SU-DHL-6 (cell line): ENCODE data around the gene BICDL2.

ENCODE experiments used
- EZH2phosphoT487 ChIP-seq: fragments of 200-600 bp; sonication (generic), shearing (Covaris generic); conservative IDR thresholded peaks from 2 replicates; pipeline ENCODE4 v1.6.1; 2018; ENCODE audit warnings: mild to moderate bottlenecking, antibody characterized with exemption, low read length, moderate library complexity, mixed read lengths
- TF ChIP-seq, protein P1 (sequence below): fragments of 200-600 bp; sonication (generic); IDR thresholded peaks from one replicate; pipeline ENCODE4 v1.5.1; 2017; ENCODE audit warnings: antibody characterized with exemption, mild to moderate bottlenecking, low read length, moderate library complexity; ENCODE audit not compliant: insufficient read depth, poor library complexity, severe bottlenecking

DNA sequence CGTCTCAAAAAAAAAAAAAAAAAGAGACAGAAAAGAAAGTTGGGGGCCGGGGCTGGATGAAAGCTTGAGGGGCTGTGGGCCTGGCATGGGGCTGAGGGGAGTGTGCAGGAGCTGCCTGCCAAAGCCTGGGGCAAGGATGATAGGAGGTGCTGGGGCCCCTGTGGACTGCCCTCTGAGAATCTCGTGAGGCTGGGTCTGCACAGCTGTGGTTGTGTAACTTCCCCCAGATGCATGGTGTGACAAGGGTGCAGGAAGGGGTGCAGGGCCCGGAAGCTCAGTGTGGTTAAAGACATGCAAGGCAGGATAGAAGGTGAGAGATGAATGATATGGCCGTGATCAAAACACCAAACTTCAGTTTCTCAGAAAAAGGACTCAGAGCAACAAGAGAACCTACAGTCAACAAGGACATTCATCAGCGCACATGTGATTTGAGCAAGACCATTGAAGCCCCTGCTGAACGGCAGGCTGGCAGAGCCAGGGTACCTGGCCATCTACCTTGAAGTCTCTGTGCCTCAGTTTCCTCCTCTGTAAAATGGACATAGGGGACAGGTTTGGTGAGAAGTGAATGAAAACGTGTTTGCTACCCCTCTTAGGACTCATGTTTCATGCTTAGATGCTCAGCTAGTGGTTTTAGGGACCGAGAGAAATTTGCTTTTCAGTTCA, 38.2 kb upstream of the BICDL2 start:
- TF ChIP-seq, protein P1, sequence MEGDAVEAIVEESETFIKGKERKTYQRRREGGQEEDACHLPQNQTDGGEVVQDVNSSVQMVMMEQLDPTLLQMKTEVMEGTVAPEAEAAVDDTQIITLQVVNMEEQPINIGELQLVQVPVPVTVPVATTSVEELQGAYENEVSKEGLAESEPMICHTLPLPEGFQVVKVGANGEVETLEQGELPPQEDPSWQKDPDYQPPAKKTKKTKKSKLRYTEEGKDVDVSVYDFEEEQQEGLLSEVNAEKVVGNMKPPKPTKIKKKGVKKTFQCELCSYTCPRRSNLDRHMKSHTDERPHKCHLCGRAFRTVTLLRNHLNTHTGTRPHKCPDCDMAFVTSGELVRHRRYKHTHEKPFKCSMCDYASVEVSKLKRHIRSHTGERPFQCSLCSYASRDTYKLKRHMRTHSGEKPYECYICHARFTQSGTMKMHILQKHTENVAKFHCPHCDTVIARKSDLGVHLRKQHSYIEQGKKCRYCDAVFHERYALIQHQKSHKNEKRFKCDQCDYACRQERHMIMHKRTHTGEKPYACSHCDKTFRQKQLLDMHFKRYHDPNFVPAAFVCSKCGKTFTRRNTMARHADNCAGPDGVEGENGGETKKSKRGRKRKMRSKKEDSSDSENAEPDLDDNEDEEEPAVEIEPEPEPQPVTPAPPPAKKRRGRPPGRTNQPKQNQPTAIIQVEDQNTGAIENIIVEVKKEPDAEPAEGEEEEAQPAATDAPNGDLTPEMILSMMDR = no peak
- TF ChIP-seq EZH2phosphoT487 = no peak
